Erythroblast (primary cell): ENCODE data around the gene MYO1D.
A peak's percentile ranks its signal among the peaks of the same experiment; 100 is the strongest.
"Not testable (repeated sequence)": the region's sequence is repeated elsewhere in the genome, so short reads cannot be mapped to it uniquely, and the experiment has no call there.

Experiments used
- DNase-seq, 2 experiments: peaks; one replicate each; lab custom pipeline; 2025; lab: John Stamatoyannopoulos, UW
- GATA1 ChIP-seq: IDR thresholded peaks from 2 replicates; pipeline ENCODE4 v1.6.1; 2011; ENCODE audit warnings: low read depth, mild to moderate bottlenecking, control low read depth, low read length, moderate library complexity
- POLR2A ChIP-seq: IDR thresholded peaks from 2 replicates; pipeline ENCODE4 v1.6.1; 2011; ENCODE audit warnings: mild to moderate bottlenecking, low read length

The MYO1D gene

DNA sequence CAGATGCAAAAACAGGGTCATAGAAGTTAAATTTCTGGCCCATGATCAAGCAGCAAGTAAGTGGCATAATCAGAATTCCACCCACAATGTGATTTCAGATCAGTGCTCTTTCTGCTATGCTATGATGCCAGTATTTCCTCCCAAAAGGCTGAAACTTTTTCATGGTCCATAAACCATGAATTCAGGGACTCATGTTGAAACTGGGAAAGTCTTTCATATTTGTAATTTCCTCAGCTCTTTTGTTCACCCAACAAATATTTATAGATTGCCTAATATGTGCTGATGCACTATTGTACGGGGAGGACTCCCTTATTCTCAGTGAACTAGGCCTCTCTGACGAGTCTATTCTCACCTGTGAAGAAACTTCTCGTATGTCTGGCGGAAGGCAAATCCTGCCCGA is 156.3 kb downstream of the MYO1D start:
- TF ChIP-seq POLR2A: no peak
- no peak for TF ChIP-seq GATA1
- DNase-seq: no peak

DNA sequence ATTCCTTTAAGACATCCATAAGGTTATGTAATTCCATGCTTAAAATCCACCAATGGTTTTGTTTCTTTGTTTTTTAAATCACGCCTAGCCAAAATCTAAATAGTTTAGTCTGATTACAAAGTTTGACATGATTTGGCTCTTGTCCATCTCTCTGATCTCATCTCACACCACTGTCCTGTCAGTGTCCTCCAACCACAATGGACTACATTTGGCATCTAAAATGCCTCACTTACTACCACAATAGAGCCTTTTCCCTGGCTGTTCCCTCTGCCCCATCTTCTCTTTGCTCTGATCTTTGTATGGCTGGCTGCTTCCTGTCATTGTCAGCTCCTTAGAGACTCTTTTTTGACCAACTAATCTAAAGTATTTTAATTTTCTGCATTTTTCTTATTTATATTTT is 157.2 kb downstream of the MYO1D start:
- no peak for DNase-seq
- no peak for TF ChIP-seq POLR2A
- TF ChIP-seq GATA1: no peak

DNA sequence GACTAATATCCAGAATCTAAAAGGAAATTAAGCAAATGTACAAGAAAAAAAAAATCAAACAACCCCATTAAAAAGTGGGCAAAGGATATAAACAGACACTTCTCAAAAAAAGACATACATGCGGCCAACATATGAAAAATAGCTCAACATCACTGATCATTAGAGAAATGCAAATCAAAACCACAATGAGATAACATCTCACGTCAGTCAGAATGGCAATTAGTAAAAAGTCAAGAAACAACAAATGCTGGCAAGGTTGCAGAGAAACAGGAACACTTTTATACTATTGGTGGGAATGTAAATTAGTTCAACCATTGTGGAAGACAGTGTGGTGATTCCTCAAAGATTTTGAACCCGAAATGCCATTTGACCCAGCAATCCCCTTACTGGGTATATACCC is 162.0 kb downstream of the MYO1D start:
- not testable (repeated sequence) for DNase-seq

DNA sequence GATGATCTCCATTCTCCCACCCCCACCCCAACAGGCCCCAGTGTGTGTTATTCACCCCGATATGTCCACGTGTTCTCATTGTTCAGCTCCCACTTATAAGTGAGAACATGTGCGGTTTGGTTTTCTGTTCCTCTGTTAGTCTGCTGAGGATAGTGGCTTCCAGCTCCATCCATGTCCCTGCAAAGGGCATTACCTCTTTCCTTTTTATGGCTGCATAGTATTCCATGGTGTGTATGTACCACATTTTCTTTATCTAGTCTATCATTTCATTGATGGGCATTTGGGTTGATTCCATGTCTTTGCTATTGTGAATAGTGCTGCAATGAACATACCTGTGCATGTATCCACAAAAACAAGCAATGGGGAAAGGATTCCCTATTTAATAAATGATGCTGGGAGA is 162.7 kb downstream of the MYO1D start:
- DNase-seq: not testable (repeated sequence)

DNA sequence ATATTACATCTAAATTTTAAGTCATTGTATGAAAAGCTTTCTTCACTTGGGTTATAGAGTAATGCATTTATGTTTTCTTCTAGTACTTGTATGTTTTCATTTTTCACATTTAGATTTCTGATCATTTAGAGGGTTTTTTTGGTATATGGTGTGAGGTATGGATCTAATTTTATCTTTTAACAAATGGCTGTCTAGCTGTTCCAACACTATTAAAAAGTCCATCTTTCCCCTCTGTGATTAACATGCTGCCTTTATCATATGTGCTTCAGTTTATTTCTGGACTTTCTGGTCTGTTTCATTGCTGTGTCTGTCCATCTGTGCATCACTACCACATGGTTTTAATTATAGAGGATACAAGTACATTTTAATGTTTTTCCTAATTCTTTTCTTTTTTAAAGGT is 163.8 kb downstream of the MYO1D start:
- no peak for DNase-seq
- TF ChIP-seq GATA1 (no peak), POLR2A (no peak)

DNA sequence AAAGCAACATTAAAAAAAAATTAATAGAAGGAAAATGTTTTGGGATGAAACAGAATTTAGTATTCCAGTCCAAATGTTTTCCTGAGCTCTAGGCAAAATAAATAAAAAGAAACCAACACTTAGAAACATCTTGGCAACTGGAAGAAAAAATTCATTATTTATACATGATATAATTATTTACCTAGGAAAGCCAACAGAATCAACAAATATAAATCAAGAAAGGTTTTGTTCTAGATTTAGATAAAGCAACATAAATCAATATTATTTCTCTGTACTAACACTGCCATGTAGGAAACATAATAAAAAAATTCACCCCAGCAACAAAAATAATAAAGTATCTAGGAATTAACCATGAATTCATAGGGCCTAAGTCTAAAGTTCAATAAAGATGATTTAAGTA is 167.4 kb downstream of the MYO1D start:
- no peak for TF ChIP-seq POLR2A
- no peak for TF ChIP-seq GATA1
- DNase-seq: no peak

DNA sequence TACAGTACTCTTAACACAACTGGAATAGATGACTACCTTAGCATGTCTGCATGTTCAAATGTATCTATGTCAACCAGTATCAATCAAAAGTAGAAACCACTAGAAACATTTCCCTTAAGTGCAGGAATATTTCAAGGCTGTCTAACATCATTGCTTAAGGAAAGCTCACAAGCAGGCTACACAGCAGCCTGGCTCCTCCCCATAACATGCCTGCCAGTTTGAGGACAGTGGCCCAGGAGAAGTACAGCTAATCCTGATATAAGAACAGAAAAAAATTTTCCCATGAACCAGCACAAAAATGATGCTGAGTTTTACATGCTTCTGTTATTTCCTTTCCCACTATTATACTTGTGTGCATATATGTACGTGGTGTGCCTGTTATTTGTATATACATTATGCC is 175.1 kb downstream of the MYO1D start:
- DNase-seq: no peak
- TF ChIP-seq POLR2A (no peak), GATA1 (no peak)

DNA sequence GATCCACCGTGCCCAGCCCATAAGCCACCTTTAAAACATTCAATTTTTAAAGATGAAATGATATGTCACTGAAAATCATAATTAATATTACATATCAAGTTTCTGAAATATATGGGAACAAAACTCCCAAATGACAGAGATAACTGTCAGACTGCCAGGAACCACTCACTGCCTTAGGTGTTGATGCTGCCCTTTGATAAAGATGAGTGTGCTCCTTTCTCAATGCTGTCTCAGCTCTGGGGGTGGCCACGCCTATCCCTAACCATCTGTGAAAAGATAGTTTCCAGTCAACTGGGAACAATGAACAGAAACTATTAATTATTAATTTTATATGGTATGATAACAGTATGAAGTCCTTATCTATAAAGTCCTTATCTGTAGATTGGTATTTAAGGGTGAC is 177.7 kb downstream of the MYO1D start:
- TF ChIP-seq POLR2A (no peak), GATA1 (no peak)
- peak; percentile 26 to 36 for DNase-seq

DNA sequence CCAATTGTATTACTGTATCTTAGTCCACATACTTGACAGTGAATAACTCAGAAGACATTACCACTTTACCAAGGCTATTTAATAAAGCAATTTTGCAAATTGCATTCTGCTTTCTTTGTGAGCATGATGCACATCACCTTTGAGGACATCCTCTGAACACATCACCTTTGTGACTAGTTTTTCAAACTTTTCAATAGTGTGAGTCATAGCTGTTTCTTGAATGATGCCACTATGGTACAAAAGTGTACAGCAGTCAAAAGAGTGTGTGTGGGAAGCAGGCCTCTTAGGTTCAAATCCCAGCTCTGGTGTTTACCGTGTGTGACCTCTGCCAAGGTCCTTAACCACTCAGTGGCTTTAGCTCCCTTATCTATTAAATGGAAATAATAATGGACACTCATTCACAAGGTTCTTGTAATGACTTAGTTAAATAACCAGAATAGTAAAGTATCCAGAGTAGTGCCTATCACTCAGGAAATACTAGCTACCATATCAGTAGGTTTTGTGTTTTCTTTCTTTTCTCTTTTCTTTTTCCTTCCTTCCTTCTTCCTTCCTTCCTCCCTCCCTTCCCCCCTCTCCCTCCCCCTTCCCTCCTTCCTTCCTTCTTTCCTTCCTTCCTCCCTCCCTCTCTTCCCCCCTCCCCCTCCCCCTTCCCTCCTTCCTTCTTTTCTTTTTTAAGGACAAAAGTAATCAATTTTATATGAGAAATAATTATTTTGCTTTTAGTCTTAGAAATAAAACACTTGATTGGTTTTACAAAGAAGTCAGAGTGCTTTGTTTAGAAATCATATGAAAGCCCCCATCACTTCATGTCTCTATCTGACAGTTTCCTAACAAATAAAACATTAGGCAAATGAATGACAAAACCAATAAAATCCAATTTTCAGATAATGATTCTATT is 178.9 kb downstream of the MYO1D start:
- no peak for DNase-seq

DNA sequence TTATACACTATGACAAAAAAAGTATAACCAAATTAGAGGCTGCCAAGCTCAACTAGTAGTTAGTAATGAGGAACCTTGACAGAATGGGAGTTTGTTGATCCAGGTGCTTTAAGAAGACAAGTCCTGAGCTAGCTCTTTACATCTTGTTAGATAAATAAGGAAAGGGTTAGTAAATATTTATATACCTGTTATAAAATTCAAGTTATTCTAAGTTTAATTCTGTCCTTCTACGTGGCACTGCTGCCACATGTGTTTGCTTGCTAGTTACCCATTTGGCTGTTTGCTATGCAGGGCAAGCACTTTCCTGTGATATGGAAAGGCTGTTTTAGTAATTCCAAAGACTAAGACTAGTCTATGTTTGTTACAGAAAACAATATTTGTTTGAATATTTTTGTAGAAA is 180.5 kb downstream of the MYO1D start:
- TF ChIP-seq GATA1 (no peak), POLR2A (no peak)
- DNase-seq: no peak

More for the DNA sequence above, 178.9 kb downstream of the MYO1D start:
- TF ChIP-seq GATA1 (no peak), POLR2A (no peak)

DNA sequence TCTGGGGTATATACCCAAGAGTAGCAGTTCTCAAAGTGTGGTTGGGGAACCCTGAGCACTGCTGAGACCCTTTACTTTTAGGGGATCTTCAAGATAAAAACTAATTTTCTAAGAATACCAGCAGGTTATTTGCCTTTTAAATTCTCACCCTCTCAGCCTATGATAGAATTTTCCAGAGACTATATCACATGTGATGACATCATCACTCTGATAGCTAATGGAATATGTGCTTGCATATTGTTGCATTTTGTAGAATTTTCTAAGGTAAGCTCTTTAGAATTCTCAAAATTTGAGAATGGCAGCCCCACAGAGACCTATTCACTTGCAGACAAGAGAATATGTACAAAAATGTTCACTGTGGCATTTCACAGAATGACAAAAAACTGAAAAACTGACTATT is 181.1 kb downstream of the MYO1D start:
- TF ChIP-seq POLR2A (no peak), GATA1 (no peak)
- DNase-seq: no peak

DNA sequence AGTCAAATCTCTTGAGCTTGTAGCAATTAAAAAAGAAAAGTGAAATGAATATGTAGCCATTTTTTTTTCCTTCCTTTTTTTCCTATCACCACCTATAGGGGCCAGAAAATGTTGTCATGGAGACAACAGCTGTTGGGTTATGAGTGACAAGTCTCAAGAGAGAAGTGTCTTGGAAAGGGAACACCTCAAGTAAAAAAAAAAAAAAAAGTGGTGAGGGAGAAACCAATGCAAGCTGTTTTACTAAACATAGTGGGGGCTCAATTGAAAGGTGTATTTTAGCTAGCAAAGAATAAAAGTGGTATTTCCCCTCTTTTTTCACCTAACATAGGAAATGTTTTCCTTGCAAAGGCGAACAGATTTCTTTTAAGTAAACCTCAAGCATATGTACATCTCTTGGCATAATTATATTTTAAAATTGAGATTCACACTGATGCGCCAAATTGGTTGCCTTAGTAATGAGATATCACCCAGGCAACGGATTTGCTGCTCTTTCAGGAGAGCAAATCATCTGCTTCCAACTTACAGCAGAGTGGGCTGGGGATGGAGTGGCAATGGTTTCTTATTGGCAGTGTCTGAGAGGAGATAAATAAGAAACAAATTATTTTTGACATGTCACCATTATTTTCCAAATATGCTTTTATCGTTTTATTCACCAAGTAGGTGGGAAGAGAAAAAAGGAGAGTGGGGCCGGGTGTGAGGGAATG is 183.6 kb downstream of the MYO1D start:
- no peak for DNase-seq
- TF ChIP-seq POLR2A: no peak
- no peak for TF ChIP-seq GATA1

DNA sequence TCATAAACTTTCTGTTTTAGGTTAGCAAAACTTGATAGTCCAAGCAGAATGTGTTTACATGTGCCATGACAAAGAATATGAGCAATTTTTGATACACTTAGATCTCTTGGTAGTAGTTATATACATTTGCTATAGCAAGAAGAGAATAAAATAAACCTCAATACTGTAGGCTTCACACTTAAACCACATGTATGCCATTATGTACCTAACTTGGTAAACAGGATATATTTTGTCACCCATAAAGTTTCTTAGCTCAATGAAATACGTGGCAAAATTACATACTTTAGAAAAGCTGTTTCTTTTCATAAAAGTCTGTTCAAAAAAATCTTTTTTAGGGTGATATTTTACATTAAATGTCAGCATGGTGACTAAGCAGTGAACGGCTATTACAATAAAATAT is 184.7 kb downstream of the MYO1D start:
- TF ChIP-seq GATA1: no peak
- no peak for TF ChIP-seq POLR2A
- DNase-seq: no peak

DNA sequence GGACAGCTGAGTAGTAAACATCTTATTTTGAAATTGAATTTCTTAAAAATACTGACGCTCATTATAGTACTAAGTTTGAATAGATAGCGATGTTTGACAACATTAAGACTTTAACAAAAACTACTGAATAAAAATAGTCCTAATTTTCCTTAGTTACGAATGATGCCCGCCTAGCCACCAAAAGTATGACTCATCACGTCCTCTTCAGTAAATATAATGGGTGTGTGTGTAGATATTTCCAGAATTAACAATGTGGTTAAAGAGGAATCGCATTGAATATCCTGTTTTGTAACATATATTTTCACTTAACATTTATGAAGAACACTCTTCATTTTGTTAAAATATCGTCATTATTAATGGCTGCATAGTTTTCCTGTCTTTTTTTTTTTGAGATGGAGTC is 187.6 kb downstream of the MYO1D start:
- TF ChIP-seq GATA1: no peak
- TF ChIP-seq POLR2A: no peak
- DNase-seq: no peak
